ENCODE results near the gene INPP5D. TPM values are rescaled to one million over a fixed set of nuclear protein-coding genes. Genes with fewer than 3 reads are reported as not detected.
A peak's percentile ranks its signal among the peaks of the same experiment; 100 is the strongest.

INPP5D gene
- total RNA-seq, 1 experiment from 2014 or later: 0.74 TPM

DNA sequence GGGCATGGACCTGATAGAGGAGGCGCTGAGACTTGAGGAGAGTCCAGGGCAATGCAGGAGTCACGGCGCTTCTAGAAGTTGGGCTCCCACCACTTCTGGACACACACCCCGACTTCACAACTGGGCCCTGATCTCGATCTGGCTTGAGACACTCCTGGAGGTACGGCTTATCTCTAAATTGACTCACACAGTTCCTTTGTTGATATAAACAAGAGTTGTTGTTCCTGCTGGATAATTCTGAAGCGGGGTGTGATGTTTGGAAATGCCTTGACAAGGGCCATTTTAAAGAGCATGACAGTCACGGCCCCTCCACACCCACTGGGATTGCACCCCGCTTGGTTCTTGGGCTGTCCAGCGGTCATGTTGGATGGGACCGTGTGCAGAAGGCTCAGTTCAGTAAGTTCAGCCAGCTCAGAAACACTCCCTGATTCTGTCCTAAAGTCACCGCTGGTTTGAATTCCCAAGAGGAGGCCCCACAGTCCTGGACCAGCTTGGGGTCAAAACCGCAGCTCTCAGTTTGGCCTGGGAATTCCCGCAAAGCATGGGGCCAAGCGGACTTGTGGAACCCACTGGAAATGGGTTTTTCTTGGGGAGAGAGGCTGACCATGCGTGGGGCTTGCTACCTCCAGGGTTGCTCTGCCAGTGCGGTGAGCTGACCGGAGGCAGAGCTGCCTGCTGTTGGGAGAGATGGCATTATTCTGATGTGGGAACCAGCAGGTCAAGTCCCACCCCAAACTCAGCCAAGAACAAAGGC, 37.0 kb upstream of the INPP5D start:
- Histone ChIP-seq H3K4me2 (peak overlapping the region; percentile 10; the same call in 1 of the 2 replicates), H3K27me3 (ENCODE audit: insufficient read depth, low read depth) (no peaks in the 10 kb centered on the region), H3K36me3 (ENCODE audit: low read depth) (no peaks in the 10 kb centered on the region), H3K9me3 (ENCODE audit: insufficient read depth, low read depth) (peaks cover 2% of the 10 kb centered on the region; the same call in 1 of the 2 replicates), H3F3A (ENCODE audit: insufficient read depth, low read depth) (peaks cover 44% of the 10 kb centered on the region), H3K27ac (peak overlapping the region; percentile 16), H3K79me2 (ENCODE audit: low read depth) (no peaks in the 10 kb centered on the region), H3K4me1 (replicated peaks; ENCODE audit: insufficient read depth) (peaks cover 45% of the 10 kb centered on the region), H2AFZ (no peak overlapping the region), H3K4me3 (no peak overlapping the region), H3K9me2 (ENCODE audit: insufficient read depth) (no peaks in the 10 kb centered on the region), H4K20me1 (ENCODE audit: insufficient read depth) (no peaks in the 10 kb centered on the region)
- BruUV-seq (replicated peaks): TSS peak; percentile 57
- ChIA-PET CTCF (interaction anchor here (0.6 kb wide), 1 partner anchor 43 kb away, joined by 4 read pairs; no protein-coding TSS in a partner anchor), POLR2A (ENCODE audit: unreplicated experiment) (no interaction called here)
- DNase-seq: peak; percentile 23 to 54
- intact Hi-C loops (cut with micrococcal nuclease; ENCODE audit: unreplicated experiment): no loop called here
- TF ChIP-seq, protein P1, sequence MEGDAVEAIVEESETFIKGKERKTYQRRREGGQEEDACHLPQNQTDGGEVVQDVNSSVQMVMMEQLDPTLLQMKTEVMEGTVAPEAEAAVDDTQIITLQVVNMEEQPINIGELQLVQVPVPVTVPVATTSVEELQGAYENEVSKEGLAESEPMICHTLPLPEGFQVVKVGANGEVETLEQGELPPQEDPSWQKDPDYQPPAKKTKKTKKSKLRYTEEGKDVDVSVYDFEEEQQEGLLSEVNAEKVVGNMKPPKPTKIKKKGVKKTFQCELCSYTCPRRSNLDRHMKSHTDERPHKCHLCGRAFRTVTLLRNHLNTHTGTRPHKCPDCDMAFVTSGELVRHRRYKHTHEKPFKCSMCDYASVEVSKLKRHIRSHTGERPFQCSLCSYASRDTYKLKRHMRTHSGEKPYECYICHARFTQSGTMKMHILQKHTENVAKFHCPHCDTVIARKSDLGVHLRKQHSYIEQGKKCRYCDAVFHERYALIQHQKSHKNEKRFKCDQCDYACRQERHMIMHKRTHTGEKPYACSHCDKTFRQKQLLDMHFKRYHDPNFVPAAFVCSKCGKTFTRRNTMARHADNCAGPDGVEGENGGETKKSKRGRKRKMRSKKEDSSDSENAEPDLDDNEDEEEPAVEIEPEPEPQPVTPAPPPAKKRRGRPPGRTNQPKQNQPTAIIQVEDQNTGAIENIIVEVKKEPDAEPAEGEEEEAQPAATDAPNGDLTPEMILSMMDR (conservative IDR thresholded peaks at IDR 0.05): no peak
- no peak for TF ChIP-seq EZH2 (IDR thresholded peaks at IDR 0.05; ENCODE audit: low read depth)

DNA sequence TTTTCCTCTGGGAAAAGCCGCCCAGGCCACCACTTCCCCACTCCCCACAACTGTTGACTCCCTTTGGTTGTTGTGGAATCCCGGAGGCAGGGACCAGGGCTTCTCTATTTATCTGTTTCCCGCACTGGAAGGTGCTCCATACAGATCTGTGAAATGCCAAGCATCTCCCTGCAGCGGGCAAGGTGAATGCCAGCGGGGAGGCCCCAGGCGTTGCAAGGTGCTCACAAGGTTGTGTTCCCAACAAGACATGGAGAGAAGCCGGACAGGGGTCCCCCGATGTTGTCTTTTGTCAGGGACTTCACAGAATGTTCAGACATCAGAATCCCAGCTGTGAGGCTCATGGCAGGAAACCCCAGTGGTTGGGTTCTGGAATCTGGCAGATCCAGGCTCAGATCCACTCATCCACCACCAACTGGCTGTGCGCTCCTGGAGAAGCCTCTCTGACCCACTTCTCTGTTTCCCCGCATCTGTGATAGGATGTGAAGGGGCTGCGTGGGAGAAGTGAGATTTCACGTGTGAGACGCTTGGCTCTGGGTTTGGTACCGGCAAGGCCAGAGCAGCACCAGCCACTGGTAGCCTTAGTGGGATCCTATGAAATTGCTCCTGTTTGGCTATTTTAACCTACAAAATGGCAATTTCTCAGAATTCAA, 36.3 kb upstream of the INPP5D start:
- intact Hi-C loops (cut with micrococcal nuclease; ENCODE audit: unreplicated experiment): no loop called here
- H3K9me2 ChIP-seq (ENCODE audit: insufficient read depth): no peaks in the 10 kb centered on the region
- H3K4me1 ChIP-seq (replicated peaks; ENCODE audit: insufficient read depth): peaks cover 45% of the 10 kb centered on the region
- H3K27ac ChIP-seq: no peak overlapping the region
- no peak for TF ChIP-seq EZH2 (IDR thresholded peaks at IDR 0.05; ENCODE audit: low read depth)
- TF ChIP-seq, protein P1 (conservative IDR thresholded peaks at IDR 0.05): no peak
- H3K79me2 ChIP-seq (ENCODE audit: low read depth): no peaks in the 10 kb centered on the region
- H3K36me3 ChIP-seq (ENCODE audit: low read depth): no peaks in the 10 kb centered on the region
- peaks cover 45% of the 10 kb centered on the region for H3F3A ChIP-seq (ENCODE audit: insufficient read depth, low read depth)
- no peak overlapping the region for H2AFZ ChIP-seq
- POLR2A ChIA-PET (ENCODE audit: unreplicated experiment): interaction anchor here (0.5 kb wide), 1 partner anchor 170 kb away, joined by 3 read pairs; no protein-coding TSS in a partner anchor
- no peaks in the 10 kb centered on the region for H4K20me1 ChIP-seq (ENCODE audit: insufficient read depth)
- H3K27me3 ChIP-seq (ENCODE audit: insufficient read depth, low read depth): no peaks in the 10 kb centered on the region
- BruUV-seq (replicated peaks): no TSS peak
- no peak overlapping the region for H3K4me2 ChIP-seq
- peaks cover 2% of the 10 kb centered on the region; the same call in 1 of the 2 replicates for H3K9me3 ChIP-seq (ENCODE audit: insufficient read depth, low read depth)
- DNase-seq: no peak
- CTCF ChIA-PET: no interaction called here
- H3K4me3 ChIP-seq: no peak overlapping the region

DNA sequence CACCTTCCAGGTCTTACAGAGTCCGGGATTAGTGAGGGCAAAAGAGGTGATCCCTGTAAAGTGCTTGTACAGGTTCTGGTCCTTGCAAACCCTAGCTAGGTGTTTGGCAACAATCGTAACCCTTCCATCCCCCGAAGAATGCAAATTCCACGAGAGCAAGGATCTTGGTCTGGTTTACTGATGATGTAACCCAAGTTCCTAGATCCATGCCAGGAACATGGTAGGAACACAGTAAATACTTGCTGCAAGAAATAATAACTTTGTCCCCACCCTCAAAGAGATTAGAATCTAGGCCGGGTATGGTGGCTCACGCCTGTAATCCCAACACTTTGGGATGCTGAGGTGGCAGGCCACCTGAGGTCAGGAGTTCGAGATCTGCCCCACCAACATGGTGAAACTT, 34.4 kb upstream of the INPP5D start:
- Histone ChIP-seq H3K9me2 (ENCODE audit: insufficient read depth) (no peaks in the 10 kb centered on the region), H3K4me1 (replicated peaks; ENCODE audit: insufficient read depth) (peaks cover 45% of the 10 kb centered on the region), H3K27me3 (ENCODE audit: insufficient read depth, low read depth) (no peaks in the 10 kb centered on the region), H3K36me3 (ENCODE audit: low read depth) (no peaks in the 10 kb centered on the region), H3K4me3 (no peak overlapping the region), H3K4me2 (peak overlapping the region; percentile 56), H3K27ac (peak overlapping the region; percentile 72), H2AFZ (no peak overlapping the region), H3K79me2 (ENCODE audit: low read depth) (no peaks in the 10 kb centered on the region), H3K9me3 (ENCODE audit: insufficient read depth, low read depth) (no peaks in the 10 kb centered on the region), H4K20me1 (ENCODE audit: insufficient read depth) (no peaks in the 10 kb centered on the region), H3F3A (ENCODE audit: insufficient read depth, low read depth) (peaks cover 45% of the 10 kb centered on the region)
- ChIA-PET CTCF (interaction anchor here (0.7 to 1.0 kb wide), 2 partner anchors 28 to 198 kb away, joined by 3 to 5 read pairs; no protein-coding TSS in a partner anchor), POLR2A (ENCODE audit: unreplicated experiment) (interaction anchor here (0.6 to 0.7 kb wide), 3 partner anchors 57 to 169 kb away, joined by 4 to 7 read pairs (median 5); no protein-coding TSS in a partner anchor)
- no TSS peak for BruUV-seq (replicated peaks)
- TF ChIP-seq EZH2 (IDR thresholded peaks at IDR 0.05; ENCODE audit: low read depth): no peak
- TF ChIP-seq, protein P1 (conservative IDR thresholded peaks at IDR 0.05): no peak
- intact Hi-C loops (cut with micrococcal nuclease; ENCODE audit: unreplicated experiment): loop anchor here (1.0 to 5.0 kb wide), 8 partner anchors 37 to 222 kb away; no protein-coding TSS in a partner anchor
- DNase-seq: peak in 1 of 2 experiments; percentile 45

All from PC-9 (cell line).